HPDE6-E6E7 (cell line): Measurements from ENCODE around the gene TMEM245.

Source experiments
- DNase-seq: peaks from one replicate; pipeline ENCODE4 v3.0.0; 2011; ENCODE audit warnings: missing footprints; ENCODE audit errors: extremely low spot score

The TMEM245 gene

GRCh38 chr9:109027176-109027575 is 92.6 kb downstream of the TMEM245 start:
- no peak for DNase-seq

- DNase-seq = no peak
Observed at GRCh38 chr9:109026306-109026705, 93.4 kb downstream of the TMEM245 start.

GRCh38 chr9:109022873-109023272 is 96.9 kb downstream of the TMEM245 start:
- DNase-seq = no peak

DNA sequence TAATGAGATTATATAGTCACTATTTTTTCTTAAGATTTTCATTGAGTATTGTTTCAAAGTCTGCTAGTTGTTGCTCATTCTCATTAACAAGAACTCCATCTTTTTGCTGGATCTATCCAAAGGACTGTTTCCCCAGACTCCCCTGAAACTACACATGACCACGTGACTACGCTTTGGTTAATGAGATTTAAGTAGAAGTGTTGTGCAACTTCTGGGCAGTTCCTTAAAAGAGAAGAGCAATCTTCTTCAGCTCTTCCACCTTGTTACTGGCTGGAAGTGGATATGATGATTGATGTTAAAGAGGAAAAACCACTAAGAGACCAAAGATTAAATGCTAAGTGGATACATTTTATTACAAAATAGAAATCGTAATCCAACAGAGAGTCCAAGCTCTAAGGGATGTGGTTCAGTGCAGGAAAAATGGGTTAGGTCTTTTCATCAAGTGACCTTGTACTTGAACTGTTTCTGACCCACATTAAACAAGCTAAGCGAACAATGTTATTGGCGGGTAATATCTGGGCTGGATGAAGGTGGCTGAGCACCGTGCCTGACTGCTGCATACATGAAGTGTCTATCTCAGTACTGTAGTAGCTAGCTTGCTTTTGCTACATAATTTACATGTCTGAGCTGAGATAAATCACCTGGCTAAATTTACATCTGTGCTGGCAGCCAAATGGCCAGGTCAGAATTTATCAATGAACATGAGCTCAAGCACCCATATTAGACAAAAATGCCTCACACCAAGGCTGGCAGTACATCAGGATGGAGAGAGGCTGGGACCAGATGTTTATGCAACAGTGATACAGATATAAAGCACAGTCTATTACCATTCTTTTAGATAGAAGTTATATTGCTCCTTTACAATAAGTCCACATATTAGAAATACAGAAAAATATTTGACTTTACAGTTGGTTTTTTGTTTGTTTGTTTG is 98.9 kb downstream of the TMEM245 start:
- DNase-seq = no peak

DNA sequence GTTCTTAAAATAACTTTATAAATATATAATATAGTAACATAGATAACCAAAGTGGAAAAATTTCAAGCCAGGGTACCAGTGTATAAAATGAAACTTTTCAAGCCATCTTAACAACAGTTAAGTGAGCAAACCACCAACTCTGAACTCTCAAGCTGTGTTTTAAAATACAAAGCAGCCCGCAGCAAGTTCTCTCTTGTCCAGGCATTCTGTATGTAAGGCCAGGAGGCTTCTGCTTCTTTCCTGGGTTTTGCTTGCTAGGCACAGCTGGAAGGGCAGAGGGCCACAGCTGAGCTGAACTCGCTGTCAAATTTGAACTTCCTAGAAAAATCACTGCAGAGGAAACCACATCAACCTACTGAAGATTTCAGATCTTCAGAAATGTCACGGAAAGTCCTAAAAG is 99.6 kb downstream of the TMEM245 start:
- DNase-seq = no peak

- DNase-seq = no peak
Observed at GRCh38 chr9:109019420-109019819, 100.3 kb downstream of the TMEM245 start.

DNA sequence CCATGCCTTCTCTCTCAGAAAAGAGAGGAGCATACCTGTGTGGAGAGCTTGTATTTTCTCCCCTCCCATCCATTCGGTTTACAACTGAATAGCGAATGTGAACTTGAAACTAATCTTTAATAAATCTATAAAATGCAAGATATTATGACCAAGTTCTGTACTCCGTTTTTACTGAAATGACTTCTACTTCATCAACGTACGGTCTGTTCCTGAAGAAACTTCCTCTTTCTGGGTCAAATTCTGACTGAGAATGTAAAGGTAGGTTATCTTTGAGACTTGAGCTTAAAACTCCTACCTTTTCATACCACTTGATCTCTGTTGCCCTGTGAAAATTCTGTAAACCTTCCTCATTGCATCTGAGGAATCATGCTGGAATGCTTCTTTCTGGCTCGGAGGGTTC is 102.3 kb downstream of the TMEM245 start:
- DNase-seq = no peak

DNA sequence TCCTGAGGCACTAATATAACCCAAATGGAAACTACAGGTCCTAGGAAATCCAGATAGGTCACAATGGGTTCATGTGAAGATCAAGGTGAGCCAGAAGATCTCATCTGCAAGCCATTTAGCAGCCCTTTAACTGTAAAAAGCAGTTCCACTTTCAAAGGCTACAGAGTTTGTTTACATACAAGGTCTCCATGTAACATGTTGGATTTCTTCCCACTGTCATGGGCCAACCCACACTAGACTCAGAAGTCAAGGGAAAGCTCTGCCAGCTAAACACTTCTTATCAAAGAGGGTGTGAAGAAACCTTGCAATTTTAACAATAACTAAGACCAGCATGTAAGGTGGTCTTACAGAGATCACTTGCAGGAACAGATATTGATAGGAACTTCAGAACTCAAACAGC is 102.7 kb downstream of the TMEM245 start:
- DNase-seq = no peak

- DNase-seq = no peak
Observed at GRCh38 chr9:109016132-109016531, 103.6 kb downstream of the TMEM245 start.

GRCh38 chr9:109014608-109015280 is 105.0 kb downstream of the TMEM245 start:
- DNase-seq = no peak

DNA sequence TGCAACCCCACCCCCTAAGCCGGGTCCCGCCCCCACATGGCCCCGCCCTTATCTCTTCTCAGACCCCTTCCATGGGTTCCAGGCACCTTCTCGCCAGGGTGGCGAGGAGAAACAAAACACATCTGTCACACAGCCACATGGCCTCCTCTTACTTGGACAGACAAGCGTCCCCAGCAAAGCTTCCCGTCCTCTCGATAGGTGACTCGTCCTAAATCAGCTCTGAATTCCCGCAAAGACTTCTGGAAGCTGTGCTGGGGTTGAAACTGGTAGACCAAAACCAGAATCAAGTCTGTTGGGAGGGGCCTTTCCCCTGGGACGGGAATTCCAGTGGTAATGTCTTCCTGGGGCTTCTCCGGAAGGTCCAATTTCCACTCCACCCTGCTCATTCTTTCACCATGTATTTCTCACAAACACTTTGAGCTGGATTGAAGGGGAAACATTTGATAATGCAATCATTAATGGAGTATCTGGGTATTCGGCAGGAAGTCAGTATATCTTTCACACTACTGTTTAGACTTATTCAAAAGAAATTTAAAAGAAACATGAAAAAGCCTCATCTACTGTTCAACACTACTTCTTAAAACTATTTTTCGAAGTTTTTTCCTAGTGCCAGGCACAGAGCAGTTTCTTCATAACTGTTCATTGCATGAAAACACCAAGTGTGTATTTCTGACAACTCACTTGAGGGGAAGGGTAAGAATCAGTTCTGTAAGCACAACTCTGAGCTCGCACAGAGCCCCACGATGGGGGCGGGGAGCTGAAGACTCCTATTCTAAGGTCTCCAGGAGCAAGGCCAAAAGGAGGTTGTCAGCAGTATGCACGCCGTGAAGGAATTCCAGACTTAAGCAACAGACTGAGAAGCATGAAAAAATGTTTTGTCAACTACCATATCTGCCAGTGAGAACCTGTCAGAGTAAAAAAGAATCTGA is 105.8 kb downstream of the TMEM245 start:
- DNase-seq = no peak

- peak; percentile 75 for DNase-seq
Observed at GRCh38 chr9:109012876-109013678, 106.7 kb downstream of the TMEM245 start, which contains the start of gene CTNNAL1. Gene CTNNAL1 (minus strand): TSS chr9:109013499. CDS start chr9:109013442, 57 bp downstream.

DNA sequence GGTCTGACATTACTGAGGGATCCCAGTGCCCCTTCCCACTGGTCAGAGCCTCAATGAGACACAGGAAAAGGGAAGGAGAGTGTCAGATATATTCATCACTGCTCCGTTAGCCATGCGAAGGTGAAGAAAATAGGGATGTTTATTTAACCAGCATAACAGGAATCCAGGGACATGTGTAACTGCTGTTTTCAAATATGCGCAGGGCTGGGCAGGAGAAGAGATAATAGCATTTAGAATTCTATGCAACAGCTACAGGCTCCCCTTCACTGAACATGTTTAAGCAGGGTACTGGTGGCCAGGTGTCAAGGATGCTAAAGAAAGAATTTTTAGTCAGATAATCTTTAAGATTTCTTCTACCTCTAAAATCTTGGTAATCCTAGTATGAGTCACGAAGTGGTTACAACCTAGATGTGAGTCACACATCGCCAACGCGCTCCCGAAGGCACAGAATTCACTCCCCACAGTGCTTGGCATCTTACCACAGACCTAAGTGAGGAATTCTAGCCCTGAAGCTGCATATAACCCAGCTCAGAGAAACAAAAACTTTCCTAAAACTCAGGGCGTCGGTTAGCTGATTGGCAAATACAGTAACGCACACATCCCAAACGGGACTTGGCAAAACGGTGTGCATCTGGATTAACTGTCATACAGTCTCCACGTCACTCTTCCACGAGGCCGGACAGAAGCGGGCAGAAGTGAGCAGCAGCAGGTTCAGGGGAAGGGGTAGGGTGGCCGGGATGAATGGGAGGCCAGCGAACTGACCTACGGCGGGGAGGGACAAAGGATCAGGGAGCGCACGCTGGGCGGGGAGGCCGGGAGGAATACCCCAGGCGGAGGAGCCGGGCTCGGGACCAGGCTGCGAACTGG is 107.5 kb downstream of the TMEM245 start:
- peak; percentile 86 for DNase-seq

GRCh38 chr9:109011231-109011671 is 108.5 kb downstream of the TMEM245 start:
- DNase-seq = no peak

DNA sequence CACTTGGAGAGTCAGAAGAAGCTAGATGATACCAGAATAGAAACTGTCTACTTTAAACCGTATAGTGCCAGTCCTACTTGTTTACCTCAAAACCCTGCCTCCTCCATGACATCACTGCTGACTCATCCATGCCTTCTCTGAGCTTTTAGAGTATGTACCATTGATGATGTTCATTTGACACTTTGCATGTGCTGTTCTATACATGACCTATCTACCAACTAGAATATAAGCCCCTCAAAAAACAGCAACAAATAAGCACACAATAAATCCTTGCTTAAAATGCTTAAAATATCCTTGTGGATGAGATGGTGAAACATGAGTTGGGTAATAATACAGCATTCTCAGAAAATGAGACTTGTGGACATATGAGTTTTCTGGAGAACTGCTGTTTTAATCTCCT is 109.0 kb downstream of the TMEM245 start:
- DNase-seq = peak; percentile 34

- DNase-seq = no peak
Observed at GRCh38 chr9:109005678-109006077, 114.1 kb downstream of the TMEM245 start.

DNA sequence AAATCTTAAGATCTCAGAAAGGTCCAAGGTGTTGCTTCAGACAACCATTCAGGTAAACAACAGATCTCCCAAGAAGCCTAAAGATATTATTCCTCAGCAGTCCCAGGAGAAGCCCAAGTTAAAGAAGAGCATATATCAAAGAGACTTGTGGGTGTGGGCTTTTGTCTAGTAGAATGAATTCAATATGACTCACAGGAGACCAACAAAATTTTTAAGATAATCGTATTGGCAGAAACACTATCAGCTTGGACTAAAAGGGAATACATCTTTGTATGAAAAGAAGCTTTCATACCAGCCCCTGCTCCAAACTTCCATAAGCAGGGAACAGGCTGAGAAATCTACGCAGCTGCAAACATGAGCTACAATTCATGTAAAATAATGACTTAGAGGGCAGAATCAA is 116.6 kb downstream of the TMEM245 start:
- no peak for DNase-seq

GRCh38 chr9:109002141-109002540 is 117.6 kb downstream of the TMEM245 start:
- no peak for DNase-seq

- DNase-seq = peak; percentile 67
Observed at GRCh38 chr9:109001275-109001676, 118.5 kb downstream of the TMEM245 start.

- DNase-seq = no peak
Observed at GRCh38 chr9:108997112-108997511, 122.6 kb downstream of the TMEM245 start.
